ENCODE data around the gene PTPRG. TPM values are rescaled to one million over a fixed set of nuclear protein-coding genes. Genes with fewer than 3 reads are reported as not detected.

PTPRG gene
- total RNA-seq, 1 experiment from 2014 or later, result 11.7 TPM

GRCh38 chr3:61618231-61618630 is 56.9 kb downstream of the PTPRG start:
- H3K36me3 ChIP-seq (ENCODE audit: insufficient read depth, low read length, poor library complexity, severe bottlenecking), result no peaks in the 10 kb centered on the region
- no peaks in the 10 kb centered on the region for H3K27me3 ChIP-seq (replicated peaks; ENCODE audit: insufficient read depth, low read depth, low read length, poor library complexity)
- no peak for DNase-seq (ENCODE audit: low spot score)
- ChIA-PET POLR2A (ENCODE audit: low non-redundant PET) (no interaction called here), CTCF (no interaction called here)
- H3K4me3 ChIP-seq (ENCODE audit: low read depth, low read length, poor library complexity, severe bottlenecking), result no peak overlapping the region
- H3K4me1 ChIP-seq (ENCODE audit: insufficient read depth, low read length, poor library complexity, severe bottlenecking), result no peaks in the 10 kb centered on the region
- intact Hi-C loops (cut with micrococcal nuclease; ENCODE audit: unreplicated experiment), result no loop called here
- no TSS peak for BruUV-seq (replicated peaks)
- TF ChIP-seq CTCF (conservative IDR thresholded peaks at IDR 0.05; ENCODE audit: low read depth, low read length), result no peak
- no peak for TF ChIP-seq EZH2 (IDR thresholded peaks at IDR 0.05; ENCODE audit: borderline replicate concordance, low read depth, low read length, poor library complexity, severe bottlenecking)
- H3K27ac ChIP-seq (ENCODE audit: low read depth, low read length, poor library complexity, severe bottlenecking), result no peak overlapping the region
- H3K9me3 ChIP-seq (ENCODE audit: low read depth, low read length, poor library complexity, severe bottlenecking), result no peaks in the 10 kb centered on the region

DNA sequence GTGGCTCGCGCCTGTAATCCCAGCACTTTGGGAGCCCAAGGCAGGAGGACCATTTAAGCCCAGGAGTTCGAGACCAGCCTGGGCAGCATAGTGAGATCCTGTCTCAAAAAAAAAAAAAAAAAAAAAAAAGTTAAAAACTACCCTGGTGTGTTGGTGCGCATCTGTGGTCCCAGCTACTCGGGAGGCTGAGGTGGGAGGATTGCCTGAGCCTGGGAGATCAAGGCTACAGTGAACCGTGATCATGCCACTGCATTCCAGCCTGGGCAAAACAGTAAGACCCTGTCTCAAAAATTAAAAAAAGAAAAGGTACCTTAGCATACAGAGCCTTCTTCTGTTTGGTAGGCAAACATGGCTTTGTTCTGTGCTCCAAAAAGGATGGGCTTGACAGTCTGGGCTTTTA is 57.5 kb downstream of the PTPRG start:
- H3K9me3 ChIP-seq (ENCODE audit: low read depth, low read length, poor library complexity, severe bottlenecking), result no peaks in the 10 kb centered on the region
- no peak for TF ChIP-seq CTCF (conservative IDR thresholded peaks at IDR 0.05; ENCODE audit: low read depth, low read length)
- no peak for TF ChIP-seq EZH2 (IDR thresholded peaks at IDR 0.05; ENCODE audit: borderline replicate concordance, low read depth, low read length, poor library complexity, severe bottlenecking)
- CTCF ChIA-PET, result no interaction called here
- DNase-seq (ENCODE audit: low spot score), result no peak
- no peak overlapping the region for H3K27ac ChIP-seq (ENCODE audit: low read depth, low read length, poor library complexity, severe bottlenecking)
- no peaks in the 10 kb centered on the region for H3K27me3 ChIP-seq (replicated peaks; ENCODE audit: insufficient read depth, low read depth, low read length, poor library complexity)
- H3K36me3 ChIP-seq (ENCODE audit: insufficient read depth, low read length, poor library complexity, severe bottlenecking), result no peaks in the 10 kb centered on the region
- POLR2A ChIA-PET (ENCODE audit: low non-redundant PET), result no interaction called here
- intact Hi-C loops (cut with micrococcal nuclease; ENCODE audit: unreplicated experiment), result no loop called here
- no TSS peak for BruUV-seq (replicated peaks)
- H3K4me1 ChIP-seq (ENCODE audit: insufficient read depth, low read length, poor library complexity, severe bottlenecking), result no peaks in the 10 kb centered on the region
- no peak overlapping the region for H3K4me3 ChIP-seq (ENCODE audit: low read depth, low read length, poor library complexity, severe bottlenecking)

GRCh38 chr3:61620073-61620472 is 58.7 kb downstream of the PTPRG start:
- Histone ChIP-seq H3K9me3 (ENCODE audit: low read depth, low read length, poor library complexity, severe bottlenecking) (no peaks in the 10 kb centered on the region), H3K36me3 (ENCODE audit: insufficient read depth, low read length, poor library complexity, severe bottlenecking) (no peaks in the 10 kb centered on the region), H3K27me3 (replicated peaks; ENCODE audit: insufficient read depth, low read depth, low read length, poor library complexity) (no peaks in the 10 kb centered on the region), H3K4me1 (ENCODE audit: insufficient read depth, low read length, poor library complexity, severe bottlenecking) (no peaks in the 10 kb centered on the region), H3K4me3 (ENCODE audit: low read depth, low read length, poor library complexity, severe bottlenecking) (no peak overlapping the region), H3K27ac (ENCODE audit: low read depth, low read length, poor library complexity, severe bottlenecking) (no peak overlapping the region)
- intact Hi-C loops (cut with micrococcal nuclease; ENCODE audit: unreplicated experiment), result no loop called here
- no peak for TF ChIP-seq CTCF (conservative IDR thresholded peaks at IDR 0.05; ENCODE audit: low read depth, low read length)
- no peak for TF ChIP-seq EZH2 (IDR thresholded peaks at IDR 0.05; ENCODE audit: borderline replicate concordance, low read depth, low read length, poor library complexity, severe bottlenecking)
- ChIA-PET POLR2A (ENCODE audit: low non-redundant PET) (no interaction called here), CTCF (no interaction called here)
- BruUV-seq (replicated peaks), result no TSS peak
- no peak for DNase-seq (ENCODE audit: low spot score)
